Endothelial cell of hepatic sinusoid (primary cell): ENCODE results near the gene LSAMP.

ENCODE experiments used
- in situ Hi-C: cut with HindIII; loops from 2 replicates; pipeline ENCODE4 v1.10.0; 2017; ENCODE audit warnings: low sequenced_read_pairs

The LSAMP gene

GRCh38 chr3:115982108-115982507, 463.2 kb downstream of the LSAMP start:
- in situ Hi-C loops = no loop called here

- in situ Hi-C loops = no loop called here
Measured at GRCh38 chr3:115980709-115981108, 464.6 kb downstream of the LSAMP start.

- in situ Hi-C loops = no loop called here
Measured at GRCh38 chr3:115977866-115978265, 467.4 kb downstream of the LSAMP start.

- in situ Hi-C loops = no loop called here
Measured at GRCh38 chr3:115975796-115976195, 469.5 kb downstream of the LSAMP start.

- in situ Hi-C loops = no loop called here
Measured at GRCh38 chr3:115975353-115975752, 469.9 kb downstream of the LSAMP start.

GRCh38 chr3:115974940-115975339, 470.3 kb downstream of the LSAMP start:
- in situ Hi-C loops = no loop called here

GRCh38 chr3:115968871-115969270, 476.4 kb downstream of the LSAMP start:
- in situ Hi-C loops = no loop called here

- in situ Hi-C loops = no loop called here
Measured at GRCh38 chr3:115961380-115961779, 483.9 kb downstream of the LSAMP start.

GRCh38 chr3:115960799-115961198, 484.5 kb downstream of the LSAMP start:
- in situ Hi-C loops = no loop called here

GRCh38 chr3:115958526-115958925, 486.8 kb downstream of the LSAMP start:
- in situ Hi-C loops = no loop called here

- in situ Hi-C loops = no loop called here
Measured at GRCh38 chr3:115947325-115947724, 498.0 kb downstream of the LSAMP start.

- in situ Hi-C loops = no loop called here
Measured at GRCh38 chr3:115943579-115943978, 501.7 kb downstream of the LSAMP start.

GRCh38 chr3:115937054-115937453, 508.2 kb downstream of the LSAMP start:
- in situ Hi-C loops = no loop called here

- in situ Hi-C loops = no loop called here
Measured at GRCh38 chr3:115932807-115933206, 512.5 kb downstream of the LSAMP start.

GRCh38 chr3:115931581-115931980, 513.7 kb downstream of the LSAMP start:
- in situ Hi-C loops = no loop called here

GRCh38 chr3:115930922-115931321, 514.4 kb downstream of the LSAMP start:
- in situ Hi-C loops = no loop called here

GRCh38 chr3:115930168-115930567, 515.1 kb downstream of the LSAMP start:
- in situ Hi-C loops = no loop called here

- in situ Hi-C loops = no loop called here
Measured at GRCh38 chr3:115928376-115928775, 516.9 kb downstream of the LSAMP start.

GRCh38 chr3:115927197-115927596, 518.1 kb downstream of the LSAMP start:
- in situ Hi-C loops = no loop called here

GRCh38 chr3:115922681-115923347, 522.5 kb downstream of the LSAMP start:
- in situ Hi-C loops = no loop called here

- in situ Hi-C loops = no loop called here
Measured at GRCh38 chr3:115921711-115922110, 523.6 kb downstream of the LSAMP start.

GRCh38 chr3:115918900-115919299, 526.4 kb downstream of the LSAMP start:
- in situ Hi-C loops = no loop called here

- in situ Hi-C loops = no loop called here
Measured at GRCh38 chr3:115916866-115917265, 528.4 kb downstream of the LSAMP start.
